Measurements from ENCODE around the gene FKBP4. TPM values are rescaled to one million over a fixed set of nuclear protein-coding genes. Genes with fewer than 3 reads are reported as not detected.
A peak's percentile ranks its signal among the peaks of the same experiment; 100 is the strongest.

Gene FKBP4
- total RNA-seq, 2 donors from 2014 or later: 29.0 to 29.8 TPM

DNA sequence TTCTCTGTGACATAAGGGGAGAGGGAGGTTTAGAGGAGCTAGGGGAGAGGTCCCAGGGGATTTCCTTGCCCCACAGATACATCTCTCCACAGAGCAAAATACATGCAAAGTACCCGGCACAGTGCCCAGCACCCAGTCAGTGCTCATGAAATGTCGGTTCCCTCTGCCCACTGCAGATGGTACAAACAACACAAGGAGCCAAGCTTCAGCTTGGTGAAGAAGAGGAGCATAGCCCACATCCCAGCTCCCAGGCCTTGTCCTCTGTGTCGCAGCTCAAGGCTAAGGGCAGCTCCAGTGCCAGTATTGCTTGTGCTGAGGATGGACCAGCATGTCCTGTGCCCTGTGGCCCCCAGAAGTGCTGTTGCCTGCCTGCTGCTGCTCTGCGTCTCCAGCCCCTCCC is 35.0 kb upstream of the FKBP4 start:
- no peak for TF ChIP-seq POLR2A (IDR thresholded peaks at IDR 0.05)
- TF ChIP-seq, protein P1, sequence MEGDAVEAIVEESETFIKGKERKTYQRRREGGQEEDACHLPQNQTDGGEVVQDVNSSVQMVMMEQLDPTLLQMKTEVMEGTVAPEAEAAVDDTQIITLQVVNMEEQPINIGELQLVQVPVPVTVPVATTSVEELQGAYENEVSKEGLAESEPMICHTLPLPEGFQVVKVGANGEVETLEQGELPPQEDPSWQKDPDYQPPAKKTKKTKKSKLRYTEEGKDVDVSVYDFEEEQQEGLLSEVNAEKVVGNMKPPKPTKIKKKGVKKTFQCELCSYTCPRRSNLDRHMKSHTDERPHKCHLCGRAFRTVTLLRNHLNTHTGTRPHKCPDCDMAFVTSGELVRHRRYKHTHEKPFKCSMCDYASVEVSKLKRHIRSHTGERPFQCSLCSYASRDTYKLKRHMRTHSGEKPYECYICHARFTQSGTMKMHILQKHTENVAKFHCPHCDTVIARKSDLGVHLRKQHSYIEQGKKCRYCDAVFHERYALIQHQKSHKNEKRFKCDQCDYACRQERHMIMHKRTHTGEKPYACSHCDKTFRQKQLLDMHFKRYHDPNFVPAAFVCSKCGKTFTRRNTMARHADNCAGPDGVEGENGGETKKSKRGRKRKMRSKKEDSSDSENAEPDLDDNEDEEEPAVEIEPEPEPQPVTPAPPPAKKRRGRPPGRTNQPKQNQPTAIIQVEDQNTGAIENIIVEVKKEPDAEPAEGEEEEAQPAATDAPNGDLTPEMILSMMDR (IDR thresholded peaks at IDR 0.05): no peak
- H3K27me3 ChIP-seq: no peaks in the 10 kb centered on the region
- no peaks in the 10 kb centered on the region for H3K9me3 ChIP-seq
- H3K4me1 ChIP-seq: peaks cover 30% of the 10 kb centered on the region
- intact Hi-C loops (cut with DNase I): no loop called here
- WGBS, 2 donors: 90 to 92% methylated on average over 4 of the region's 4 CpGs
- no peak overlapping the region for H3K4me3 ChIP-seq
- no peak for ATAC-seq
- DNase-seq: no peak
- H3K27ac ChIP-seq: no peak overlapping the region
- no peaks in the 10 kb centered on the region for H3K36me3 ChIP-seq (replicated peaks in 1 of 2; ENCODE audit: insufficient read depth in 1 of 2, low read depth in 2 of 2)

DNA sequence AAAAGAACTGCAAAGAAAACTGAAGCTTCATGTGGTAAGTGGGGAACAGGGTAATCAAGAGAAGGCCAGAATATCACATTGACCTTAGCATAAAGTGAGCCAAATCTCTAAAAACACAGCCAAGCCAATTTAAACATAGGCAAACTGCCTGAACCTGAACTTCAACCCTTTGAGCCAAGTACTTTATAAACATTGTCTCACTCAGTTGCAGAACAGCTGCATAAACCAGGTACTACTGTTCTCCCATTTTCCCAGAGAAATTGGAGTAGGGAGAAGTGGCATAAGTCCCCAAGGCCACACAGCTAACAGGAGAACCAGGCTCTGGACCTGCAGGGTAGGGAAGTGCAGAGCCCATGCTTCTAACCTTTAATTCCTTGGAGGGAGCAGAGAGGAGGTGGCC is 30.4 kb upstream of the FKBP4 start:
- intact Hi-C loops (cut with DNase I): no loop called here
- peak overlapping the region; percentile 79 to 86 (median 84) for H3K27ac ChIP-seq
- peak; percentile 94 for ATAC-seq

DNA sequence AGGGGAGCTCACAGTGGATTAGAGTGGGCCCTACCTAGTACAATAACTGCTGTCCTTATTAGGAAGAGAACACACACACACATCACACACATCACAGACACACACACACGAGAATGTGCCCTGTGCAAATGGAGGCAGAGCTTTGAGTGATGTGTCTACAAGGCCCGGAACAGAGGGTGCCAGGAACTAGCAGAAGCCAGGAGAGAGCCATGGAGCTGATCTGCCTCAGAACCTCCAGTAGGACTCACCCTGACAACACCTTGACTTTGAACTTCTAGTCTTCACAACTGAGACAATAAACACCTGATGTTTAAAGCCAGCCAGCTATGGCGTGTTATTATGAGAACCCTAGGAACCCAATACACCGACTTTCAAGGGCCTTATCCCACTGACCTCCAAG is 29.7 kb upstream of the FKBP4 start:
- Histone ChIP-seq H3K36me3 (replicated peaks in 1 of 2; ENCODE audit: insufficient read depth in 1 of 2, low read depth in 2 of 2) (no peaks in the 10 kb centered on the region), H3K4me1 (peaks cover 57% of the 10 kb centered on the region), H3K4me3 (no peak overlapping the region), H3K27ac (peak overlapping the region; percentile 79 to 86 (median 84)), H3K9me3 (no peaks in the 10 kb centered on the region), H3K27me3 (no peaks in the 10 kb centered on the region)
- WGBS, 2 donors: 38 to 49% methylated on average over 4 of the region's 4 CpGs
- DNase-seq: peak; percentile 65 to 79 (median 70)
- TF ChIP-seq, protein P1 (IDR thresholded peaks at IDR 0.05): no peak
- no peak for TF ChIP-seq POLR2A (IDR thresholded peaks at IDR 0.05)
- peak; percentile 77 for ATAC-seq
- intact Hi-C loops (cut with DNase I): no loop called here

More for the DNA sequence above, 30.4 kb upstream of the FKBP4 start:
- Histone ChIP-seq H3K36me3 (replicated peaks in 1 of 2; ENCODE audit: insufficient read depth in 1 of 2, low read depth in 2 of 2) (no peaks in the 10 kb centered on the region), H3K27me3 (no peaks in the 10 kb centered on the region), H3K4me1 (peaks cover 50% of the 10 kb centered on the region), H3K9me3 (no peaks in the 10 kb centered on the region), H3K4me3 (no peak overlapping the region)
- TF ChIP-seq, protein P1 (IDR thresholded peaks at IDR 0.05): peak in 1 of 7 experiments; percentile 8
- peak in 1 of 3 donors; percentile 13 for TF ChIP-seq POLR2A (IDR thresholded peaks at IDR 0.05)
- peak; percentile 57 to 85 (median 70) for DNase-seq

DNA sequence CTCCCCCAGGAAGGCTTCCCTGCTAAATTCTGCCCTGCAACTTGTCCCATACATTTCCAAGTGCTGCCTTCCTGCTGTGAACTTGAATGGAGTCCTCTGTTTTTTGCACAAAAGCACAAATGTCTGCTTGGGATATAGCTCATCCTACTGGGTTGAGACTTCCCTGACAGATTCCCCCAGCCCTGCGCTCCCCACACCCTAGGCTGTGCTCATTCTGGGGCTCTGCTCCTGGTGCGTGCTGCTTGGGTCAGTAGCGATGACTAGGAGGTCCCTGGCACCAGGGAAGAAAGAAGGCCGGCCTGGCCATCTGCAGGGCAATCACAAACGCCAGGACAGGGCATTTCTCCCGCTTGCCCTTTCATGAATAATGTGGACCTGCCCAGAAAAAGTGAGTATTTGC is 29.2 kb upstream of the FKBP4 start:
- no peaks in the 10 kb centered on the region for H3K27me3 ChIP-seq
- DNase-seq (no peak), ATAC-seq (no peak)
- no peak for TF ChIP-seq POLR2A (IDR thresholded peaks at IDR 0.05)
- TF ChIP-seq, protein P1 (IDR thresholded peaks at IDR 0.05): no peak
- H3K4me1 ChIP-seq: peaks cover 59% of the 10 kb centered on the region
- peak overlapping the region; percentile 79 to 86 (median 84) for H3K27ac ChIP-seq
- H3K36me3 ChIP-seq (replicated peaks in 1 of 2; ENCODE audit: insufficient read depth in 1 of 2, low read depth in 2 of 2): no peaks in the 10 kb centered on the region
- H3K4me3 ChIP-seq: no peak overlapping the region
- WGBS, 2 donors: 57 to 68% methylated on average over 6 of the region's 6 CpGs
- intact Hi-C loops (cut with DNase I): no loop called here
- H3K9me3 ChIP-seq: no peaks in the 10 kb centered on the region

DNA sequence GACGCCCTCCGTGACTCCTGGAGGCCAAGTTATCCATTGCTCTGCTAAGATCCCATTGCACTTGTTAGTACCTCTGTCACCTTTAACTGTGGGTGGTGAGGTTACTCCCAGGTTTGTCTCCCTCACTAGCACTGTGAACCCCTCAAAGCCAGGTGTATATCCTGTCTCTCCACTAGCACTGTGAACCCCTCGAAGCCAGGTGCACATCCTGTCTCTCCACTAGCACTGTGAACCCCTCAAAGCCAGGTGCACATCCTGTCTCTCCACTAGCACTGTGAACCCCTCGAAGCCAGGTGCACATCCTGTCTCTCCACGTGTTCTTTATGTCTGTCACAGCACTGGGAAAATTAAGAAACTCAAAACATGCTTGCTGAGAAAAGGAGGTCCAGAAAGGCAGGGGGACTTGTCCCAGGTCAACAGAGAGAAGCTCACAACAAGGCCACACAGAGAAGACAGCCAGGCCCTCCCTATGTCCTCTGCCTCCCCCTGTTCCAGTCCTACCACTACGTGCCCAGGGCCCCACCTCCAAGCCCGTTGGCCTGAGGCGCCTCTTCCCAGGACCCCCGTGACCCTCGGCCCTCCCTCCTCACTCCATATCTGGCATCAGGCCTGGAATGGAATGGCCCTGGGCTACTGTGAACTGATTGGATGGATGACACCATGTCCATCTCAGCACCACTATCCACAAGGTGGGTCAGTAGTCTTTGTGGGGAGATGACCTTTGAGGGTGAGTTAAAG is 26.4 kb upstream of the FKBP4 start:
- H3K4me1 ChIP-seq: peaks cover 49% of the 10 kb centered on the region
- H3K36me3 ChIP-seq (replicated peaks in 1 of 2; ENCODE audit: insufficient read depth in 1 of 2, low read depth in 2 of 2): no peaks in the 10 kb centered on the region
- H3K4me3 ChIP-seq: no peak overlapping the region
- TF ChIP-seq, protein P1 (IDR thresholded peaks at IDR 0.05): no peak
- no peak for TF ChIP-seq POLR2A (IDR thresholded peaks at IDR 0.05)
- intact Hi-C loops (cut with DNase I): no loop called here
- 76 to 80% methylated on average over 6 to 10 of the region's 10 CpGs for WGBS, 2 donors
- no peak overlapping the region for H3K27ac ChIP-seq
- no peaks in the 10 kb centered on the region for H3K9me3 ChIP-seq
- no peak for ATAC-seq
- DNase-seq: no peak
- no peaks in the 10 kb centered on the region for H3K27me3 ChIP-seq
